ENCODE measurements around the gene WDR81.
"Not testable (repeated sequence)": the region's sequence is repeated elsewhere in the genome, so short reads cannot be mapped to it uniquely, and the experiment has no call there.

The WDR81 gene

DNA sequence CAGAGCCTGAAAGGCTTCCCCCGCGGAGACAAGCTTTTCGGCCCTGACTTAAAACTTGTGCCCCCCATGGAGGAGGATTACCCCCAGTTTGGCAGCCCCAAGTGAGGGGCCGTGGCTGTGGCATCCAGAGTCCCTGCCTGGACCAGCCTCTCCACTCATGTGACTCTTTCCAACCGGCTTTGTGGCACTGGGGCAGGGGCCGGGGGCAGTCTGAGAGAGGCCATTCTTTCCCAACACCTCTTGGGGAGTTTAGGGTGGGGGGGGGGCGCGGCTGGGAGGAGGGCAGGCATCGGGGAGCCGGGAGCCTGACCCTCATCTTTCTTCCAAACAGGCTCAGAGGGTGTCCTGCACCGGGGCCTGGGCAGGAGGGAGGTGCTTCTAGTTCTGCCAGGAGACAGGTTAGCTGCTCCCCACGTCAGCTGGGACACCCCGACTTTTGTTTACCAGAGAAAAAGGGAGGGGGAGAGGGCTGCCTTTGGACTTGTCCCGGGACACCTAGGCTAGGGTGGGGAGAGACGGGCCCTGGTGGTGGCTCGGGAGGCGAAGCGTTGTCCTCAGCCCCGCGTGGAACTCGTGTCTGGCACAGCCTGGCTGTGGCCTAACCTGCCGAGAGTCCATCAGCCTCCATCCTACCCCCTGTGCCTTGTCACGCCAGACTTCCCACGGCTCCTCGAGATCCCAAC lies 30.1 kb downstream of the WDR81 start:
- no peak for DNase-seq

- DNase-seq, result no peak
Observed at GRCh38 chr17:1755252-1755826, 30.8 kb downstream of the WDR81 start.

GRCh38 chr17:1755827-1756262 lies 31.3 kb downstream of the WDR81 start:
- DNase-seq, result no peak

- peak; percentile 75 to 86 for DNase-seq
Observed at GRCh38 chr17:1758807-1759206, 34.3 kb downstream of the WDR81 start.

GRCh38 chr17:1759529-1759928 lies 35.0 kb downstream of the WDR81 start:
- no peak for DNase-seq

GRCh38 chr17:1762233-1762900 lies 37.9 kb downstream of the WDR81 start:
- DNase-seq, result no peak

DNA sequence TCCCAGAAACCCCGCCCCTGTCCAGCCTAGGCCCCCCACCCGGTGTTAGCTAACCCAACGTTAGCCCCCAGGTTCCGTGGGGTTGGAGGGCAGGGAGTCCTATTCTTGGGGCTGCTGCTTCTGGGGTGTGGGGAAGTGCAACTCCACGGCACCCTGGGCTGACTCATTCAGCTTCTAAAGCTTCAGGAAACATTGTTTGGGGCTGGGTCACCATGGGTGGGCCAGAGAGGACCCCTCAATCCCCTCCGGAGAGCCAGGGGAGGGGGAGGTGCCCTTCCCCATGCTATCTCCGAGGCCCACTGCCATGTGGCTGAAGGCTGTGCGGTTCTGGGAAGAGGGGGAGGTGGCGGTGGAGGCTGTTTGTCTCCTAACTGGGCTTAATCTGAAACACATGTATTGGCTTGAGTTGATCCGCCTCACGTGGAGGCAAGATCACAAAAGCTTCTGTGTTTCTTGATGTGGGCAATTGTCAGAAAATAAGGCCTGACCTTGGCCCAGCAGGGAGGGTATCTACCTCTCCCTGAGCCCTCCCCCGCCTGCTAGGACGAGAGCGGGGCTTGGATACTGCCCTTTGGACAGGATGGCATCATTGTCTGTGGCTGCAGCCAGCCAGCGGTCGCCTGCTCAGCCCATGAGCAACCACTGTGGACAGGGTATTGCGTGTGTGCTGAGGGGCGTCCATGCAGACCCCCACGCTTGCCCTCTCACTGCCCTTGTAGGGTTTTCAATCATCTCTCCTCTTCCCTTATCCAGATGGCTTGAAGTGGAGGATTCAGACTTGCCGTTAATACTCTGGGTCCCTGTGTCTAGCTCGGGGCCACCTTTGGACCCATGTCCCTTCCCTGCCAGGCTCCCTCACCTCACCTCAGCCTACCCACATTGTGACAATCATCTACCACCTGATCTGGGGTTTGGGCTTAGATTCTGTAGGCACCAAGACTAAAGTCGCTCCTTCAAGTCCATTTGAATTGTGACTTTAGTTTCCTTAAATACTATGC lies 38.7 kb downstream of the WDR81 start:
- DNase-seq, result peak; percentile 21 to 37

DNA sequence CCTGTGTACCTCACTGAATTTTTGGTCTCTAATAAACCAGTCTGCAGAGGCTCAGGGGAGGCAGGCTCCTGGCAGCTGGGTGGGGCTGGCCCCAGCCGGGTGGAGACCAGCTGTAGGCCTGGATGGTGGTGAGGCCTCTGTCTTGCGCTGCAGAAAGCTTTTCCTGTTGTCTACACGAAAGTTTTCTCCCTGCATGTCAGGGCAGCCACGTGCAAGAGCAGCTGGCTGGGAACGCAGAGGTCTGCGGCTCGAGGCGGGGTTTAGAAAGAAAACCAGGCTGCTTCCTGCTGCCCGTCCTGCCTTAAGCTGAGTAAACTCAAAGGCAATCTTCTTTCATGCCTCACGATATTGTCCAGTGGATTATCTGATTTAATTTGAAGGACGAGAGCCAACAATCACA lies 39.8 kb downstream of the WDR81 start:
- peak; percentile 55 to 62 for DNase-seq

GRCh38 chr17:1764705-1765104 lies 40.2 kb downstream of the WDR81 start:
- not testable (repeated sequence) for DNase-seq

- no peak for DNase-seq
Observed at GRCh38 chr17:1765576-1765975, 41.1 kb downstream of the WDR81 start.

DNA sequence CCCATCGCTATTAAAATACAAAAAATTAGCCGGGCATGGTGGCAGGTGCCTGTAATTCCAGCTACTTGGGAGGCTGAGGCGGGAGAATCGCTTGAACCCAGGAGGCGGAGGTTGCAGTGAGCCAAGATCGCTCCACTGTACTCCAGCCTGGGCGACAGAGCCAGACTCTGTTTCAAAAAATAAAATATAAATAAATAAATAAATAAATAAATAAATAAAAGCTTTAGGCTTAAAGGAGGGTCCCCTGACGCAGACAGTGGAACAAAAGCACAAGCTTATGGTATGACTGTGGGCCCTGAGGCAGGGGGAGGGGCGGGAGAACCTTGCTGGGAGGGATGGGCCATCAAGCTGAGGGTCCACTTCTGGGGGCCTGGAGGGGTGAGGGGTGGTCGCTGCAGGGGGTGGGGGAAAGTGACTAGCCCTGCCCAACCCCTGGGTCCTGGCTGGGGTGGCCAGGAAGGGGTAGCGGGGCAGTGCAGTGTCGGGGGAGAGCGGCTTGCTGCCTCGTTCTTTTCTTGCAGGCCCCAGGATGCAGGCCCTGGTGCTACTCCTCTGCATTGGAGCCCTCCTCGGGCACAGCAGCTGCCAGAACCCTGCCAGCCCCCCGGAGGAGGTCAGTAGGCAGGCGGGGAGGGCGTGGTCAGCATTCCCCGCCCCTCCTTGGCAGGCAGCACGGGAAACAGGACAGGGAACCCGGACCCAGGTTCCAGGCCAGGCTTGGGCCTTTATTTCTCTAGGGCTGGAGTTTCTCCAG lies 42.1 kb downstream of the WDR81 start:
- no peak for DNase-seq

GRCh38 chr17:1767358-1767757 lies 42.9 kb downstream of the WDR81 start:
- no peak for DNase-seq

DNA sequence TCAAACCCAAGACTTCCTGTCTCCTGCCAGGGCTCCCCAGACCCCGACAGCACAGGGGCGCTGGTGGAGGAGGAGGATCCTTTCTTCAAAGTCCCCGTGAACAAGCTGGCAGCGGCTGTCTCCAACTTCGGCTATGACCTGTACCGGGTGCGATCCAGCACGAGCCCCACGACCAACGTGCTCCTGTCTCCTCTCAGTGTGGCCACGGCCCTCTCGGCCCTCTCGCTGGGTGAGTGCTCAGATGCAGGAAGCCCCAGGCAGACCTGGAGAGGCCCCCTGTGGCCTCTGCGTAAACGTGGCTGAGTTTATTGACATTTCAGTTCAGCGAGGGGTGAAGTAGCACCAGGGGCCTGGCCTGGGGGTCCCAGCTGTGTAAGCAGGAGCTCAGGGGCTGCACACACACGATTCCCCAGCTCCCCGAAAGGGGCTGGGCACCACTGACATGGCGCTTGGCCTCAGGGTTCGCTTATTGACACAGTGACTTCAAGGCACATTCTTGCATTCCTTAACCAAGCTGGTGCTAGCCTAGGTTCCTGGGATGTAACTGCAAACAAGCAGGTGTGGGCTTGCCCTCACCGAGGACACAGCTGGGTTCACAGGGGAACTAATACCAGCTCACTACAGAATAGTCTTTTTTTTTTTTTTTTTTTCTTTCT lies 45.4 kb downstream of the WDR81 start:
- no peak for DNase-seq

- DNase-seq, result not testable (repeated sequence)
Observed at GRCh38 chr17:1773000-1773695, 48.6 kb downstream of the WDR81 start.

DNA sequence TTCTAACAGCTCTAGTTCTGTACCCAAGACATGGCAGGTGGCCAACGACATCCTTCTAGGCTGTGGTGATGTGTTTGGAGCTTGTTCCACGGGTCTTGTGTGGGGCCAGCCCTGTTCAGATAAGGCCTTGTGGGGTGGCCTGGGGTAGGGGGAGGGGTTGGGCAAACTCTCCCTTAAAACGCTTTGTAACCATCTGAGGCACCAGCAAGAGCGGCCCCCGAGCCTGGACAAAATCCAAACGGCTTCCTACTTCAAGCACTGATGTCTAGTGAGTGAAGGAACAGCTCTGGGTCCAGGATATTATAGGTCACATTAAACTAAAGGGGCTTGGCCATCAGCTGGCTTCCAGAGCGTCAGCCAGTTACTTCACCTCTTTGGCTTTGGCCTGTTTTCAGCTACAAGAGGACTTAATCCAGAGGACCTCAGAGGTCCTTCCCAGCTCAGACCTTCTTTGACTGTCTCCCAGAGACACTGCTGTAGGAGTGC lies 49.2 kb downstream of the WDR81 start:
- no peak for DNase-seq

DNA sequence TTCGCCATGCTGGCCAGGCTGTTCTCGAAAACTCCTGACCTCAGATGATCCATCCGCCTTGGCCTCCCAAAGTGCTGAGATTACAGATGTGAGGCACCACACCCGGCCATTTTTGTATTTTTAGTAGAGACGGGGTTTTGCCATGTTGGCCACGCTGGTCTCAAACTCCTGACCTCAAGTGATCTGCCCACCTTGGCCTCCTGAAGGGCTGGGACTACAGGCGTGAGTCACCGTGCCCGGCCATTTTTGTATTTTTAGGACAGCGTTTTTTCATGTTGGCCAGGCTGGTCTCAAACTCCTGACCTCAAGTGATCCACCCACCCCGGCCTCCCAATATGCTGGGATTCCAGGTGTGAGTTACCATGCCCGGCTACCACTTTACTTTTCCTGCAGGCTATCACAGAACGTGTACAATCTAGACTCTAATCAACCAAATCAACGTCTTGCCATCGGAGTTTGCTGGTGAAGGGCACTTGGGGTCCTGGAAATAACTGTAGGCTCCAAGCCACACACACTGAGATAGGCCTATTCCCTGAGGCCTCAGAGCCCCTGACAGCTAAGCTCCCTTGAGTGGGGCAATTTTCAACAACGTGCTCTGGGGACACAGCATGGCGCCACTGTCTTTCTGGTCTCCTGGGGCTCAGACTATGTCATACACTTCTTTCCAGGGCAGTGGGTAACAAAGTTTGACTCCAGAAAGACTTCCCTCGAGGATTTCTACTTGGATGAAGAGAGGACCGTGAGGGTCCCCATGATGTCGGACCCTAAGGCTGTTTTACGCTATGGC lies 50.1 kb downstream of the WDR81 start:
- DNase-seq, result no peak

DNA sequence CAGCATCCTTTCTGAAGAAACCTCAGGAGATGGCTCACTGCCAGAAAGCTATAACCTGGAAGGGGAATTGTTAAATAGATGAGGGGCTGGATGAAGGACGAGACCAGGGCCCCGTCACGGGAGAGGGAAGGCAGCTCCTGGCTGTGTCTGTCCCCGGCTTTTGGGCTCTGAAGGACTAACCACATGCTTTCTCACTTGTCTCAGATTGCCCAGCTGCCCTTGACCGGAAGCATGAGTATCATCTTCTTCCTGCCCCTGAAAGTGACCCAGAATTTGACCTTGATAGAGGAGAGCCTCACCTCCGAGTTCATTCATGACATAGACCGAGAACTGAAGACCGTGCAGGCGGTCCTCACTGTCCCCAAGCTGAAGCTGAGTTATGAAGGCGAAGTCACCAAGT lies 51.8 kb downstream of the WDR81 start:
- DNase-seq, result no peak

DNA sequence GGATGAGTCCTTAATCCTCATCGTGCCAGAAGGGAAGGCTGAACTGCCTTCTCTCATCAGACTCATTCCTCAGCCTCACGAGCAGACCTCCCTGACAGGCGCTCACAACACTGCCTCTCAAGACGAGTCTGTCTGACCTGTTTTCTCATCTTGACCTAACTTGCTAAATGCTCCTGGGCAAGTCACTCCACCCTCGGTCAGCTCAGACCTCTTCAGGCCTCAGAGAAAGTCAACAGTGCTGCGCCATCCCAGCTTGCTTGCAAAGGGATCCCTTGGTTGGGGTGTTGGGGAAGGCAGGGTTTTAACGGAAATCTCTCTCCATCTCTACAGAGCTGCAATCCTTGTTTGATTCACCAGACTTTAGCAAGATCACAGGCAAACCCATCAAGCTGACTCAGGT lies 52.4 kb downstream of the WDR81 start:
- no peak for DNase-seq

GRCh38 chr17:1779571-1780131 lies 55.1 kb downstream of the WDR81 start:
- no peak for DNase-seq
